Neutrophil (primary cell): ENCODE results near the gene SLCO1B1.
"Not testable (repeated sequence)": the region's sequence is repeated elsewhere in the genome, so short reads cannot be mapped to it uniquely, and the experiment has no call there.

Source experiments
- H3K27ac ChIP-seq: fragments of 200-600 bp; sonication (generic); 2 replicates; pipeline ENCODE4 v1.5.1; 2016; ENCODE audit warnings: mild to moderate bottlenecking, moderate library complexity
- H3K27me3 ChIP-seq: fragments of 200-600 bp; sonication (generic); 2 replicates; pipeline ENCODE4 v1.6.0; 2016; ENCODE audit warnings: mild to moderate bottlenecking
- H3K36me3 ChIP-seq: fragments of 200-600 bp; sonication (generic); 2 replicates; pipeline ENCODE4 v1.5.1; 2017
- H3K4me1 ChIP-seq, 2 experiments: fragments of 200-600 bp in 1 of 2; sonication (generic) in 1 of 2; 1 replicate in 1 of 2; 2 replicates in 1 of 2; pipeline versions ENCODE4 v1.5.1 to v1.6.1; 2013 to 2016; ENCODE audit warnings: low read depth in 1 of 2, low read length in 1 of 2, mild to moderate bottlenecking in 1 of 2, moderate library complexity in 1 of 2; ENCODE audit not compliant: control insufficient read depth in 1 of 2, insufficient read depth in 1 of 2
- H3K4me3 ChIP-seq, 2 experiments: fragments of 200-600 bp in 1 of 2; sonication (generic) in 1 of 2; 1 replicate in 1 of 2; 2 replicates in 1 of 2; pipeline ENCODE4 v1.5.1; 2013 to 2016; ENCODE audit warnings: low read depth in 1 of 2, low read length in 1 of 2, mild to moderate bottlenecking in 1 of 2, moderate library complexity in 1 of 2
- H3K9me3 ChIP-seq: fragments of 200-600 bp; sonication (generic); 2 replicates; pipeline ENCODE4 v1.5.1; 2016
- TF ChIP-seq, protein P1 (sequence below): fragments of 200-600 bp; sonication (generic); IDR thresholded peaks from 2 replicates; pipeline ENCODE4 v1.5.1; 2016; ENCODE audit warnings: antibody characterized with exemption

Gene SLCO1B1

GRCh38 chr12:21129351-21129750, 1.6 kb upstream of the SLCO1B1 start:
- no peak overlapping the region for H3K27ac ChIP-seq
- H3K4me1 ChIP-seq, result no peaks in the 10 kb centered on the region
- no peaks in the 10 kb centered on the region for H3K36me3 ChIP-seq
- H3K27me3 ChIP-seq, result no peaks in the 10 kb centered on the region
- TF ChIP-seq, protein P1, sequence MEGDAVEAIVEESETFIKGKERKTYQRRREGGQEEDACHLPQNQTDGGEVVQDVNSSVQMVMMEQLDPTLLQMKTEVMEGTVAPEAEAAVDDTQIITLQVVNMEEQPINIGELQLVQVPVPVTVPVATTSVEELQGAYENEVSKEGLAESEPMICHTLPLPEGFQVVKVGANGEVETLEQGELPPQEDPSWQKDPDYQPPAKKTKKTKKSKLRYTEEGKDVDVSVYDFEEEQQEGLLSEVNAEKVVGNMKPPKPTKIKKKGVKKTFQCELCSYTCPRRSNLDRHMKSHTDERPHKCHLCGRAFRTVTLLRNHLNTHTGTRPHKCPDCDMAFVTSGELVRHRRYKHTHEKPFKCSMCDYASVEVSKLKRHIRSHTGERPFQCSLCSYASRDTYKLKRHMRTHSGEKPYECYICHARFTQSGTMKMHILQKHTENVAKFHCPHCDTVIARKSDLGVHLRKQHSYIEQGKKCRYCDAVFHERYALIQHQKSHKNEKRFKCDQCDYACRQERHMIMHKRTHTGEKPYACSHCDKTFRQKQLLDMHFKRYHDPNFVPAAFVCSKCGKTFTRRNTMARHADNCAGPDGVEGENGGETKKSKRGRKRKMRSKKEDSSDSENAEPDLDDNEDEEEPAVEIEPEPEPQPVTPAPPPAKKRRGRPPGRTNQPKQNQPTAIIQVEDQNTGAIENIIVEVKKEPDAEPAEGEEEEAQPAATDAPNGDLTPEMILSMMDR, result no peak
- no peak overlapping the region for H3K4me3 ChIP-seq
- H3K9me3 ChIP-seq, result no peaks in the 10 kb centered on the region

DNA sequence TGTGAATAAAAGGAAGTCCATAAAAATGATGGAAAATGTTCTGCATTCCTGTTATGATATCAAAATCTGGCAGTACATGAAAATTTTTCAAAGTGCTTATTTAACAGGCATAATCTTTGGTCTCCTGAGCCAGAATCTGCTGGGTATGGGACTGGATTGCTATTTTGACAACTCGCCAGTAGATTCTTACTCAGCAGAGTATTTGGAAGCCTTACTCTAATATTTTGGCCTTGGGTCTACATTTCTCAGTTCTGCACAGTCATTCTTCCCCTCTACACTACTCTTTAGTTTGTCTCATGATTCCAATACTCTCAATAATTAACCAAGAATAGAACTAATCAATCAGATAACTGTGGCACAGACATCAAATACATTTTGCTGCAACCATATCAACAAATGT, 1.1 kb upstream of the SLCO1B1 start:
- Histone ChIP-seq H3K27me3 (no peaks in the 10 kb centered on the region), H3K27ac (no peak overlapping the region), H3K9me3 (no peaks in the 10 kb centered on the region), H3K36me3 (no peaks in the 10 kb centered on the region), H3K4me1 (no peaks in the 10 kb centered on the region), H3K4me3 (no peak overlapping the region)
- TF ChIP-seq, protein P1, result no peak

DNA sequence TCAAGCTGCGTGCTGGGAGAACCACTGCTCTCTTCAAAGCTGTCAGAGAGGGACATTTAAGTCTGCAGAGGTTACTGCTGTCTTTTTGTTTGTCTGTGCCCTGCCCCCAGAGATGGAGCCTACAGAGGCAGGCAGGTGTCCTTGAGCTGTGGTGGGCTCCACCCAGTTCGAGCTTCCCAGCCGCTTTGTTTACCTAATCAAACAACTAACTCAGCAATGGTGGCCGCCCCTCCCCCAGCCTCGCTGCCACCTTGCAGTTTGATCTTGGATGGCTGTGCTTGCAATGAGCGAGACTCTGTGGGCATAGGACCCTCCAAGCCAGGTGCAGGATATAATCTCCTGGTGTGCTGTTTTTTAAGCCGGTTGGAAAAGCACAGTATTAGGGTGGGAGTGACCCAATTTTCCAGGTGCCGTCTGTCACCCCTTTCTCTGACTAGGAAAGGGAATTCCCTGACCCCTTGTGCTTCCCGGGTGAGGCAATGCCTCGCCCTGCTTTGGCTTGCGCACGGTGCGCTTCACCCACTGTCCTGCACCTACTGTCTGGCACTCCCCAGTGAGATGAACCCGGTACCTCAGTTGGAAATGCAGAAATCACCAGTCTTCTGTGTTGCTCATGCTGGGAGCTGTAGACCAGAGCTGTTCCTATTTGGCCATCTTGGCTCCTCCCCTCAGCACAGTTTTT, 6.5 kb downstream of the SLCO1B1 start:
- H3K4me3 ChIP-seq, H3K27ac ChIP-seq, H3K36me3 ChIP-seq, H3K9me3 ChIP-seq, H3K27me3 ChIP-seq, H3K4me1 ChIP-seq: not testable (repeated sequence)

- TF ChIP-seq, protein P1, result no peak
- no peaks in the 10 kb centered on the region for H3K4me1 ChIP-seq
- no peak overlapping the region for H3K27ac ChIP-seq
- no peaks in the 10 kb centered on the region for H3K9me3 ChIP-seq
- no peak overlapping the region for H3K4me3 ChIP-seq
- no peaks in the 10 kb centered on the region for H3K36me3 ChIP-seq
- no peaks in the 10 kb centered on the region for H3K27me3 ChIP-seq
These were observed 7.0 kb downstream of the SLCO1B1 start for GRCh38 chr12:21138016-21138415.

DNA sequence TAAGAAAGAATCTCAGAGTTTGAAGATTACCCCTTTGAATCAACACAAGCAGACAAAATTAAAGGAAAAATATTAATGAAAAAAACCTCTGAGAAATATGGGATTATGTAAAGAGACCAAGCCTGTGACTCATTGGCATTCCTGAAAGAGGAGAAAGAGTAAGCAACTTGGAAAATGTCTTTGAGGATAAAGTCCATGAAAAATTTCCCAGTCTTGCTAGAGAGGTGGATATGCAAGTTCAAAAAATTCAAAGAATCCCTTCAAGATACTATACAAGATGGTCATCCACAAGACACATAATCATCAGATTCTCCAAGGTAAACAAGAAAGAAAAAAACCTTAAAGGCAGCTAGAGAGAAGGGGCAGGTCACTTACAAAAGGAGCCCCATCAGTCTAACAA, 13.3 kb downstream of the SLCO1B1 start:
- H3K9me3 ChIP-seq, result no peaks in the 10 kb centered on the region
- TF ChIP-seq, protein P1, result no peak
- H3K4me3 ChIP-seq, result no peak overlapping the region
- no peaks in the 10 kb centered on the region for H3K36me3 ChIP-seq
- H3K27me3 ChIP-seq, result no peaks in the 10 kb centered on the region
- no peak overlapping the region for H3K27ac ChIP-seq
- no peaks in the 10 kb centered on the region for H3K4me1 ChIP-seq

DNA sequence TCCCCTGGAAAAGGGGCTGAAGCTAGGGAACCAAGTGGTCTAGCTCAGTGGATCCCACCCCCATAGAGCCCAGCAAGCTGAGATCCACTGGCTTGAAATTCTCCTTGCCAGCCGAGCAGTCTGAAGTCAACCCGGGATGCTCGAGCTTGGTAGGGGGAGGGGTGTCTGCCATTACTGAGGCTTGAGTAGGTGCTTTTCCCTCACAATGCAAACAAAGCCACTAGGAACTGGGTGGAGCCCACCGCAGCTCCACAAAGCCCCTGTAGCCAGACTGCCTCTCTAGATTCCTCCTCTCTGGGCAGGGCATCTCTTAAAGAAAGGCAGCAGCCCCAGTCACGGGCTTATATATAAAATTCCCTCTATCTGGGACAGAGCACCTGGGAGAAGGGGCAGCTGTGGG, 18.9 kb downstream of the SLCO1B1 start:
- H3K4me1 ChIP-seq, H3K27me3 ChIP-seq, H3K27ac ChIP-seq, H3K4me3 ChIP-seq, H3K36me3 ChIP-seq, H3K9me3 ChIP-seq: not testable (repeated sequence)

GRCh38 chr12:21151184-21151583, 20.2 kb downstream of the SLCO1B1 start:
- TF ChIP-seq, protein P1, result no peak
- Histone ChIP-seq H3K27ac (no peak overlapping the region), H3K4me1 (no peaks in the 10 kb centered on the region), H3K4me3 (no peak overlapping the region), H3K36me3 (no peaks in the 10 kb centered on the region), H3K9me3 (no peaks in the 10 kb centered on the region), H3K27me3 (no peaks in the 10 kb centered on the region)
